HG03342 (cell line): ENCODE measurements around the gene CTNNA1.

Experiments
- ATAC-seq: cut with Tn5 transposase; IDR thresholded peaks from one replicate; pipeline ENCODE4 v1.9.1; 2021; ENCODE audit warnings: mild to moderate bottlenecking, moderate library complexity; ENCODE audit not compliant: unreplicated experiment

Gene CTNNA1

GRCh38 chr5:138961221-138961620 lies 208.0 kb downstream of the CTNNA1 start:
- ATAC-seq = no peak

GRCh38 chr5:138961729-138962128 lies 208.5 kb downstream of the CTNNA1 start:
- no peak for ATAC-seq

- no peak for ATAC-seq
Measured at GRCh38 chr5:138962614-138963370, 209.6 kb downstream of the CTNNA1 start.

GRCh38 chr5:138963763-138964371 lies 210.6 kb downstream of the CTNNA1 start:
- ATAC-seq = no peak

- ATAC-seq = no peak
Measured at GRCh38 chr5:138964647-138965201, 211.5 kb downstream of the CTNNA1 start.

- ATAC-seq = no peak
Measured at GRCh38 chr5:138965626-138966025, 212.4 kb downstream of the CTNNA1 start.

- no peak for ATAC-seq
Measured at GRCh38 chr5:138966236-138966985, 213.2 kb downstream of the CTNNA1 start.

GRCh38 chr5:138967791-138968448 lies 214.7 kb downstream of the CTNNA1 start:
- ATAC-seq = no peak

- no peak for ATAC-seq
Measured at GRCh38 chr5:138968601-138969000, 215.4 kb downstream of the CTNNA1 start.

GRCh38 chr5:138969323-138970002 lies 216.2 kb downstream of the CTNNA1 start:
- ATAC-seq = no peak

- ATAC-seq = no peak
Measured at GRCh38 chr5:138972230-138972629, 219.0 kb downstream of the CTNNA1 start.

GRCh38 chr5:138972836-138973235 lies 219.6 kb downstream of the CTNNA1 start:
- no peak for ATAC-seq

GRCh38 chr5:138974227-138975063 lies 221.2 kb downstream of the CTNNA1 start:
- no peak for ATAC-seq

GRCh38 chr5:138975098-138975847 lies 222.0 kb downstream of the CTNNA1 start:
- ATAC-seq = no peak

GRCh38 chr5:138978080-138978479 lies 224.9 kb downstream of the CTNNA1 start:
- ATAC-seq = no peak

- no peak for ATAC-seq
Measured at GRCh38 chr5:138978581-138978980, 225.4 kb downstream of the CTNNA1 start.

- no peak for ATAC-seq
Measured at GRCh38 chr5:138979684-138980280, 226.6 kb downstream of the CTNNA1 start.

GRCh38 chr5:138980441-138980840 lies 227.2 kb downstream of the CTNNA1 start:
- ATAC-seq = no peak
